HG02981 (cell line): ENCODE results near the gene BPIFA2.

ENCODE experiments used
- ATAC-seq: cut with Tn5 transposase; IDR thresholded peaks from one replicate; pipeline ENCODE4 v1.9.1; 2021; ENCODE audit warnings: mild to moderate bottlenecking, moderate library complexity; ENCODE audit not compliant: unreplicated experiment

Gene BPIFA2

DNA sequence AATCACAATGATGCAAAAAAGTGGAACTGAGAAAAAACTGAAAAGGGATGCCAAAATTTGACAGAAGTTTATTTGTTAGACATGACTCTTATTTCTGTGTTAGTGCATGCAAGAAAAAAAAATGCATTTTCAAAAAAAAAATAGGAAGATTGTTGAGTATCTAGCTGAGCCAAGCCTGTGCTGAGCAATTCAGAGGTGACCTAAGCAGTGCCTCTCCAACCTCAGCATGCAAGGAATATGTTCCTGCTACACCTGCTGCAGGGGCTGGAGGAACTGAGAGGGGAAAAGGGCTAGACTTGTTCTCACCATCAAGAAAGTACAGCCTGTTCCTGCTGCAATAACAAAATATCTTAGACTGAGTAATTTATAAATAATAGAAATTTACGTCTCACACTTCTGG, 24.0 kb downstream of the BPIFA2 start:
- no peak for ATAC-seq

DNA sequence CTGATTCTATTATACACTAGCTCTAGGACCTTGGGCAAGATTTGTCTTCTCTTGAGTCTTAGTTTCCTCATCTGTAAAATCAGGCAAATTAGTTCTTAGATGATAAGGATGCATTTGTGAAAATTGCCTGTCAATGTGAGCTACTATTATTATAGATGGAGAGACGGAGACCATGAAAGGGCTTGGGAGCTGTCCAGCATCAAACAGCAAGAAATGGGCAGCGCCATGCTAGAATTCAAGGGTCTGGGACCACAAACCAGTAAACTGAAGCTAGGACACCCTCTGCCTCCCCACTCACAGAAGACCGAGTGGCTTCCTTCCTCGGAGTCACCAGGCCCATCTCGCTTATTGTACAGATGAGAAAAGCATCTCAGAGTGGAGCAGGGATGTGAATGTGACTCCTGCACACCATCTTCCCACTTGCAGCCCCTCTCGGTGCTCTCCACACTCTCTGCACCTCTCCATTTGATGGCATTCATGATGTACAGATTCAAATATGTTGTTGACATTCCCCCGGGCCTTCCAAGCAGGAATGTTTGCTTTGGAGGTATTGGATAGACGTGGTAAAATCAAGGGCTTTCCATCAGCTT, 25.0 kb downstream of the BPIFA2 start:
- no peak for ATAC-seq

DNA sequence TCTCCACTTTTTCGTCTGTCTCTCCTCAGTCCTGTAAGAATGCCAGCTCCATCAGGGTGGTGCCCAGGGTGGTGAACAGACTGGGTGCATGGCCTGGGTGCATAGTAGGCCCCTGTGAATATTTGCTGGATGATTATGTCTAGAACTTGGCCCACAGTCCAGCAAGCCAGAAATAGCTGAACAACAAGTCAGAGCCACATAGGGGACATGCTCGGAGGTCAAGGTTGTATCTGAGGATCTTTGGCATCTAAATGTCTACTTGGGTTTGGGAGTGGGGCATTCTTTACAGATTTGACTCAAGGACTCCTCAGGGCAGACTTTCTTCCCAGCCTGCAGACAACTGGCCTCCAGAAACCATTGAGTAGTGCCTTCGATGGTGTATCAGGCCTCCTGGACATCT, 31.1 kb downstream of the BPIFA2 start:
- ATAC-seq = no peak

- no peak for ATAC-seq
Measured at GRCh38 chr20:33202451-33202850, 34.5 kb downstream of the BPIFA2 start.

- ATAC-seq = no peak
Measured at GRCh38 chr20:33203444-33203843, 35.5 kb downstream of the BPIFA2 start.

GRCh38 chr20:33209789-33210188, 41.8 kb downstream of the BPIFA2 start:
- ATAC-seq = no peak

DNA sequence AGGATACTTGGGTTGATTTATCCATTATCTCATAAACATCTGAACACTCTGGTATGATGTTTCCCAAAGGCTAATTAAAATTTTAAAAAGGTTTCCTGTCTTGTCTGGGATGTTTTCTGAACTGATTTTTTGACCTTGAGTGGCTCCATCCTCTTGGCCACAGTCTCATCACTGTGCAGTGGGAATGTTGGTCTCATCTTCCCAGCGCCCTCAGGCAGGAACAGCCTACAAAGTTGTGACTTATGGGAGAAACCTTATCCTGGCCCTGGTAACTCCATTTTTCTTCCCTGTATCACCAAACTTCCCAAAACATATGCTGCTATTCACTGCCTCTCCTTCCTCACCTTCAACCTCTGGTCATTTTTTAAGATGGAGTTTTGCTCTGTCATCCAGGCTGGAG, 42.4 kb downstream of the BPIFA2 start:
- ATAC-seq = no peak

- ATAC-seq = no peak
Measured at GRCh38 chr20:33211817-33212424, 44.0 kb downstream of the BPIFA2 start.

GRCh38 chr20:33217052-33217451, 49.1 kb downstream of the BPIFA2 start, which contains the start of gene BPIFA3:
TSS of gene BPIFA3 (plus strand) at chr20:33217352. CDS start at chr20:33217537, 185 bp downstream.
- no peak for ATAC-seq

DNA sequence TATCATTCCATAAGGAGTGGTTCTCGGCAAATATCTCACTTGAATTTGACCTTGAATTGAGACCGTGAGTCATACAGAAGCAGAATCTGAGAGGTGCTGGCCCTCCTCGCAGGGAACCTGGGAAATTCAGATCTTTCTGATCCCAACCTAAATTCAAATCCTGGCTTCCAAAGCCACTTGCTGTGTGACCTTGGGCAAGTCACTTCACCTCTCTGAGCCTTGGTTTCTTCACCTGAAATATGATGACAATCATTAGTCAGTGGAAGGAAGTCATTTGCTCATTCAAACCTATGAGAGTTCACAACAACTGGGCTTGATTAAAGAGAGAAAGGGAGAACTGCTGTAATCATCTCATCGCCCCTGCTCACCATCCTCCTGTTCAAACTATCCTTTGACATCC, 56.4 kb downstream of the BPIFA2 start:
- ATAC-seq = no peak

- ATAC-seq = no peak
Measured at GRCh38 chr20:33229843-33230242, 61.9 kb downstream of the BPIFA2 start.
